Esophagus mucosa (tissue), 1 donor: Measurements from ENCODE around the gene LRRC39. TPM values are rescaled to one million over a fixed set of nuclear protein-coding genes. Genes with fewer than 3 reads are reported as not detected.

Experiments
- ATAC-seq: fragments of 200-7000 bp; cut with Tn5 transposase; one replicate; pipeline ENCODE4 v1.9.1; 2020
- total RNA-seq: library from RNA; stranded (reverse); gene quantifications from one replicate; pipeline ENCODE4 v1.2.4, GENCODE V29; 2023
- donor health status: DM: yes; HTN: yes; CAD: no.

LRRC39 gene
- total RNA-seq, 1 donor from 2014 or later, result not detected

- ATAC-seq, result no peak
Measured at GRCh38 chr1:100146958-100147357, 31.1 kb downstream of the LRRC39 start.

DNA sequence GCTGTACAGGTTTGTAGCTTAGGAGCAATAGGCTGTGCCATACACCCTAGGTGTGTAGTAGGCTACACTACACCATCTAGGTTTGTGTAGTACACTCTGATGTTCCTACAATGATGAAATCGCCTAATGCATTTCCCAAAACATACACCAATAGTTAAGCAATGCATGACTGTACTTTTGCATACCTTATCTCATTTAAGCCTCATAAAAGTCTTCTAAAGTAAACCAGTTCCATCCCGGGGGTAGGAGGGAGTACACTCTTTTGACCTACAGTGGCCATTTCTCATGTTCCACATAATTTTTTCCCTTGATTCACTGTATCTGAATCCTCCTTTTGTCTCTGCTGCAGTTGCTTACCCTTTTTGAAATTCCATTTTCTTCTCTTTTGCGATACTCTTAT, 32.9 kb downstream of the LRRC39 start:
- ATAC-seq, result no peak

GRCh38 chr1:100142343-100142742, 35.7 kb downstream of the LRRC39 start:
- no peak for ATAC-seq

DNA sequence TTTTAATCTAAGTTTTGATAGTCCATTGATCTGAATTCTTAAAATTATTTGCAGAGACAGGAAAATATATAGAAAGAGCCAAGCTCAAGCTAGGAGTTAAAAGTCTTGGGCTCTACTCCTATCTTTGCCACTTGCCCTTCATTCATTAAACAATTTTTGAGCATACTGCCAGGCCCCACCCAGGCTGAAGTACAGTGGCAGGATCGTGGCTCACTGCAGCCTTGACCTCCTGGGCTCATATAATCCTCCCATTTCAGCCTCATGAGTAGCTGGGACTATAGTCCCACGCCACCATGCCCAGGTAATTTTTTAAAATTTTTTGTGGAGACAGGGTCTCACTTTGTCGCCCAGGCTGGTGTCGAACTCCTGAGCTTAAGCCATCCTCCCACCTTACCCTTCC, 36.9 kb downstream of the LRRC39 start:
- ATAC-seq, result no peak

DNA sequence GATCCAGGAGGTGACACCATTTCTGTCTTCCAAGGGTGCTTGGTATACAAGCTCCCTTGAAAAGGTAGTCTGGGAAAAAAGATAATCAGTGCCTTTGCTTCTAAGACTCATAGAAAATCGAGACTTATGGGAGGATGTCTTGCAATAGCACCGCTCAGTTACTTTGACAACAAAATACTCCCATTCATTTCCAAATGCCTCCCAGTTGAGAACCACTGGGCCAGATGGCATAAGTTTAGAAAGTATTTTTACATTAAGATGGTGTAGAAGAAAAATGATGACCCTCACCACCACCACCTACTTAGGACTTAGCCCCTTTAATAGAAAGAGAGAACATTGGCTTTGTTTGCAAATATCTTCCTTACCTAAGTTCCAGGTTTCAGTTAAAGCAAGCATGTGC, 40.5 kb downstream of the LRRC39 start:
- no peak for ATAC-seq

DNA sequence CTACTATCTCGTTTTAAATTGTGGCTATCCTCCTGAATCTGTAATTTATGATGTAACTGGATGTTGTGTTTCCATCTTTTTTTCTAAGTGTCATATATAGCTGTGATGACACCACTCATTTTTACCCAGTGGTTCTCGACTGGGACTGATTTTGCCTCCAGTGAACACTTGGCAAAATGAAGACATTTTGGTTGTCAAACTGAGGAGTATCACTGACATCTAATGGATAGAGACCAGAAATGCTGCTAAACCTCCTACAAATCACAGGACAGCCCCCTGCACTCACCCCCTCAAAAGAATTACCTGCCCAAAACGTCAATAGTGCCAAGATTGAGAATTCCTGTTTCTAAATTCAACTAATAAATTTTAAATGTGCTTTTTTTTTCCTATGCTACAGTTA, 43.2 kb downstream of the LRRC39 start:
- no peak for ATAC-seq

DNA sequence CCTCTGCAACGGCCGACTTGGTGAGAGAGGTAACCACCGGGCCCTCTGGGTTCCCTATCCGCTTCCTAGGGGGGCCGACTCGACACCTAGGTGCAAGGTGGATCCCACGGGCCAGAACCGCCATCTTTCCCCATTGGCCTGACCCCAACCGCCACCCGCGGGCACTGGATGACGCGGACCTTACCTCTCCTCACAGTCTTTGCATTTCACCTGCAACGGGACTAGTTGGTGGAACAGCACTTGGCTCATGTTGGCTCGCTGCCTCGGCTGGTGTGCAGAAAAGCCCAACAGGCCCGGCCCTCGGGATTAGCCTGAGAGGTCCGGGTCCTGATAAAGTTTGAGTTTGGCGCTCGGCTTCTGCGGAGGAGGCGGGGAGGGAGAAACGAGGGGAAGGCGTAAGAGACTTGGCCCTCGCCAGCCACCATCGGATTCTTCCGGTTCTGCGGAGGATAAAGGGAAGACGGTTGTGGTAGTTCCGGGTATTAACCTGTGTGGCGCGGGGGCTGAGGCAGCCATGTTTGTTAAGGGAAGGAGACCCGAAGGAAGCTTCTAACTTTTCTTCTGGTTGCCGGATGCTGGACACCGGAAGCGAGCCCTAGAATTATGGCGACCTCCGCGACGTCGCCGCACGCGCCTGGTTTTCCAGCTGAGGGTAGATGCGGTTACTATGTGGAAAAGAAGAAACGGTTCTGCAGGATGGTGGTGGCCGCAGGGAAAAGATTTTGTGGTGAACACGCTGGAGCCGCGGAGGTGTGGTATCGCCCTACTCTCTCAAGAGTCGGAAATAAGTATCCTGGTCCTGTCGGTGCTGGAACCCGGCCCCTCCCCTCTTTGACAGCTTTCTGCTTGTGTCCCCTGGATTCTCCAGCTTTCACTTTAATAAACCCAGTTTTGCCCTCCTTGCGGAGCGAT, 45.2 kb downstream of the LRRC39 start, which contains the start of the genes SASS6 and TRMT13:
Gene SASS6, minus strand, starts transcription at position 365 of the 912 bp plus-strand sequence. Its CDS starts 116 bp downstream, at position 249.
Gene TRMT13, plus strand, starts transcription at position 598 of the 912 bp plus-strand sequence. Its CDS starts 6 bp downstream, at position 604.
- ATAC-seq, result peak; percentile 100

DNA sequence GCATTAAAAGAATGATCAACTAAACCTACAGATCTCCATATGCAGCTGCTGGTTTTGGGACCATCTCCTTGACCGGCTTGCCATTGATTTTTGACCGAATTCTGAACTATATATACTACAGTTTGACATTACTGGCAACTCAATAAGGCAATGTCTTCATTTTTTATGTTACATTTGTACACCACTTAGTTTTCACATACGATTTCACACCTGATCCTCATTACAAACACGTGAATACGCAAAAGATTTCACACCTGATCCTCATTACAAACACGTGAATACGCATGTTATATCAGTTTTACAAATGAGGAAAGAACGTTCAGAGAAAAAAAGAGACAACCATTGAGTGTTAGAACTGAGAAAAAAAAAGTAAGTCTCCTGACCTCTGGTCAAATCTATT, 46.4 kb downstream of the LRRC39 start:
- ATAC-seq, result no peak

DNA sequence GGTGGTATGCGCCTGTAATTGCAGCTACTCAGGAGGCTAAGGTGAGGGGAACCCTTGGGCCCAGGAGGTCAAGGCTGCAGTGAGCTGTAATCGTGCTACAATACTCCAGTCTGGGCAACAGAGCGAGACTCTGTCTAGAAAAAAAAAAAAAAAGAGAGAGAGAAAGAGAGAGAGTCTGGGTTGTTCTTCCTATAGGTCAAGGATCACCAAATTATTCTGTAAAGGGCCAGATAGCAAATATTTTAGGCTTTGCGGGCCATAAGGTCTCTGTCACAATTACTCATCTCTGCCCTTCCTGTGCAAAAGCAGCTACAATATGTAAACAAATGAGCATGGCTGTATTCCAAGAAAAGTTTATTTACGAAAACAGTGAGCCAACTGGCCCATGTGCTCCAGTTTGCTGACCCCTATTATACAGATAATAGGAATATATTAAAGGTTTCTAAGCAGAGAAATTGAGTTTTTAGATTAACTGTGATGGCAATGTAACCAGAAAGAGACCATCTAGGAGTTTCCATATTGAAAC, 47.4 kb downstream of the LRRC39 start:
- ATAC-seq, result no peak

- no peak for ATAC-seq
Measured at GRCh38 chr1:100127226-100127625, 50.8 kb downstream of the LRRC39 start.

GRCh38 chr1:100122177-100122576, 55.9 kb downstream of the LRRC39 start:
- ATAC-seq, result no peak

- ATAC-seq, result no peak
Measured at GRCh38 chr1:100115524-100115923, 62.5 kb downstream of the LRRC39 start.

DNA sequence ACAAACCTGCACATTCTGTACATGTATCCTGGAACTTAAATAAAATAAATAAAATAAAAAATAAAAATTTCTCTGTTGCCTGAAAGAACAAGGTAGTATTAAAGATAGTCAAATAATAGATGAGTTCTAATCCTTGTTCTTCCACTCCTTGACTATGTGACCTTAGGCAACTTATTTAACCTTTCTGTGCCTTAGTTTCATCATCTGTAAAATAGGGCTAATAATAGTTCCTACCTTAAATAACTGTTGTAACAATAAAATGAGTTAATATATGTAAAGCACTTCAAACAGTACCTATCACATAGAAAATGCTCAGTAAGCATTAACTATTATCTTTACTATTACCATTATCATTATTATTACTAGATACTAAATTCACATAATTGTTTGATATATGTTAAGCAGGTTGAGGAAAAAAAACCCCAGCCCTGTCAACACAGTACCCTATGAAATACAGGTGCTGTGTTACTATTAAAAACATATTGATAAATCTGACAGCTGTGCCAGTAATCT, 68.4 kb downstream of the LRRC39 start:
- no peak for ATAC-seq

DNA sequence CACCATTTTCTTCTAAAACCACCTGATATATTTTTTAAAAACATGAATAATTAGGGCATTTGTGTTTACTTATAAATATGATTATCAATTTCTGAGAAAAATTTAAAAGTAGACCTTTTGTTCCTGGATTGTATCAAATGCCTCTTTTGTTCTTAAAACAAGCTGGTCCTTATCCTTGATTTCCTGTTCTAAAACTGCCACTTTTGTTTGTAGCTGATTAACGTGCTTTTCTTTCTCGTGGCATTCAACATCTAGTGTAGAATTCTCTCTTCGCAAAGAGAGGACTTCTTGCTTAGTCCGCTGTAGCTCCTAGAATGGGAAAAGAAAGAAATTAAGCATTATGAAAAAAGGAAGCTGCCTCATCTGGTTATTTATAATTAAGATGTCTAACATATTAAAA, 70.4 kb downstream of the LRRC39 start:
- ATAC-seq, result no peak

- no peak for ATAC-seq
Measured at GRCh38 chr1:100101564-100101963, 76.5 kb downstream of the LRRC39 start.

GRCh38 chr1:100100202-100100601, 77.9 kb downstream of the LRRC39 start:
- ATAC-seq, result no peak

Other genes with a start within 250 kb of the LRRC39 start
- 21.9 TPM for gene SLC35A3, start 208.3 kb downstream of the LRRC39 start, total RNA-seq
- gene SASS6, start 45.3 kb downstream of the LRRC39 start, total RNA-seq, result 2.9 TPM
- 9.4 TPM for gene TRMT13, start 45.1 kb downstream of the LRRC39 start, total RNA-seq
- gene DBT, start 71.6 kb upstream of the LRRC39 start, total RNA-seq, result 12.7 TPM
- gene RTCA, start 88.0 kb upstream of the LRRC39 start, total RNA-seq, result 27.5 TPM
- gene CDC14A, start 174.2 kb upstream of the LRRC39 start, total RNA-seq, result 2.7 TPM